OCI-LY7 (cell line): ENCODE data around the gene GIMAP2.

Experiments used
- EZH2phosphoT487 ChIP-seq: fragments of 200-600 bp; sonication (generic); IDR thresholded peaks from 2 replicates; pipeline ENCODE4 v1.6.1; 2018; ENCODE audit warnings: low read depth, borderline replicate concordance, mild to moderate bottlenecking, mixed run types, antibody characterized with exemption, low read length, moderate library complexity, mixed read lengths
- TF ChIP-seq, protein P1 (sequence below): fragments of 200-600 bp; sonication (generic); conservative IDR thresholded peaks from 2 replicates; pipeline ENCODE4 v1.5.1; 2014; ENCODE audit warnings: mild to moderate bottlenecking, antibody characterized with exemption, low read length, moderate library complexity, mixed read lengths

GRCh38 chr7:150666412-150666811 is 19.1 kb upstream of the GIMAP2 start:
- TF ChIP-seq, protein P1, sequence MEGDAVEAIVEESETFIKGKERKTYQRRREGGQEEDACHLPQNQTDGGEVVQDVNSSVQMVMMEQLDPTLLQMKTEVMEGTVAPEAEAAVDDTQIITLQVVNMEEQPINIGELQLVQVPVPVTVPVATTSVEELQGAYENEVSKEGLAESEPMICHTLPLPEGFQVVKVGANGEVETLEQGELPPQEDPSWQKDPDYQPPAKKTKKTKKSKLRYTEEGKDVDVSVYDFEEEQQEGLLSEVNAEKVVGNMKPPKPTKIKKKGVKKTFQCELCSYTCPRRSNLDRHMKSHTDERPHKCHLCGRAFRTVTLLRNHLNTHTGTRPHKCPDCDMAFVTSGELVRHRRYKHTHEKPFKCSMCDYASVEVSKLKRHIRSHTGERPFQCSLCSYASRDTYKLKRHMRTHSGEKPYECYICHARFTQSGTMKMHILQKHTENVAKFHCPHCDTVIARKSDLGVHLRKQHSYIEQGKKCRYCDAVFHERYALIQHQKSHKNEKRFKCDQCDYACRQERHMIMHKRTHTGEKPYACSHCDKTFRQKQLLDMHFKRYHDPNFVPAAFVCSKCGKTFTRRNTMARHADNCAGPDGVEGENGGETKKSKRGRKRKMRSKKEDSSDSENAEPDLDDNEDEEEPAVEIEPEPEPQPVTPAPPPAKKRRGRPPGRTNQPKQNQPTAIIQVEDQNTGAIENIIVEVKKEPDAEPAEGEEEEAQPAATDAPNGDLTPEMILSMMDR, result no peak
- no peak for TF ChIP-seq EZH2phosphoT487
